Esophagus muscularis mucosa (tissue), 4 donors: ENCODE results near the gene CARMIL1.

Experiments
- EP300 ChIP-seq: sonication (generic); formaldehyde crosslinking; IDR thresholded peaks from one replicate; pipeline ENCODE4 v1.6.1; 2017; ENCODE audit warnings: antibody characterized with exemption
- POLR2A ChIP-seq: fragments of 450-650 bp; IDR thresholded peaks from one replicate; pipeline ENCODE4 v1.6.1; 2017; ENCODE audit warnings: antibody characterized with exemption, moderate library complexity, mild to moderate bottlenecking, low read depth
- POLR2AphosphoS5 ChIP-seq, 2 donors: sonication (generic); formaldehyde crosslinking; IDR thresholded peaks; one replicate each; pipeline ENCODE4 v1.6.1; 2017; ENCODE audit warnings: antibody characterized with exemption in 2 of 2
- TF ChIP-seq, protein P1 (sequence below), 3 experiments: fragments of 200-600 bp in 2 of 3; fragments of 450-650 bp in 1 of 3; sonication (generic) in 2 of 3; IDR thresholded peaks; one replicate each; pipeline ENCODE4 v1.5.1; 2017 to 2019; ENCODE audit warnings: antibody characterized with exemption in 3 of 3, mild to moderate bottlenecking in 2 of 3, moderate library complexity in 1 of 3

DNA sequence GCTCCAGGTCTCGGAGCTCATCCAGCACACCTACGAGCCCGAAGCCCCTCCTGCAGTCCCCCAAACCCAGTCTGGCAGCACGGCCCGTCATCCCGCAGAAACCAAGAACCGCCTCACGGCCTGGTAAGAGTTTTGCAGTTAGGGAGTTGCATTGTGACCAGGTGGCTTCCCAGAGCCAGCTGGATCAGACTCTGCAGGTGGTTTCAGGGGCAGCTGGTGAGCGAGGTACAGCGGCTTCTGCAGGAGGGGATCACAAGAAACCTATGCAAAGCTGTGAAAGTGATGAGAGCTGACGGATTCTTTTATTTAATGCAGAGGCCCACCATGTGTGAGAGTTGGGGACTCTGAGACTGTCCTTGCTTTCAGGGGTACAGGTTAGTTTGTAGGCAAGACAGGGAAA is 327.0 kb downstream of the CARMIL1 start:
- TF ChIP-seq, protein P1, sequence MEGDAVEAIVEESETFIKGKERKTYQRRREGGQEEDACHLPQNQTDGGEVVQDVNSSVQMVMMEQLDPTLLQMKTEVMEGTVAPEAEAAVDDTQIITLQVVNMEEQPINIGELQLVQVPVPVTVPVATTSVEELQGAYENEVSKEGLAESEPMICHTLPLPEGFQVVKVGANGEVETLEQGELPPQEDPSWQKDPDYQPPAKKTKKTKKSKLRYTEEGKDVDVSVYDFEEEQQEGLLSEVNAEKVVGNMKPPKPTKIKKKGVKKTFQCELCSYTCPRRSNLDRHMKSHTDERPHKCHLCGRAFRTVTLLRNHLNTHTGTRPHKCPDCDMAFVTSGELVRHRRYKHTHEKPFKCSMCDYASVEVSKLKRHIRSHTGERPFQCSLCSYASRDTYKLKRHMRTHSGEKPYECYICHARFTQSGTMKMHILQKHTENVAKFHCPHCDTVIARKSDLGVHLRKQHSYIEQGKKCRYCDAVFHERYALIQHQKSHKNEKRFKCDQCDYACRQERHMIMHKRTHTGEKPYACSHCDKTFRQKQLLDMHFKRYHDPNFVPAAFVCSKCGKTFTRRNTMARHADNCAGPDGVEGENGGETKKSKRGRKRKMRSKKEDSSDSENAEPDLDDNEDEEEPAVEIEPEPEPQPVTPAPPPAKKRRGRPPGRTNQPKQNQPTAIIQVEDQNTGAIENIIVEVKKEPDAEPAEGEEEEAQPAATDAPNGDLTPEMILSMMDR (IDR thresholded peaks at IDR 0.05) = no peak
- TF ChIP-seq POLR2A (no peak), EP300 (no peak), POLR2AphosphoS5 (IDR thresholded peaks at IDR 0.05) (no peak)
